Cardiac muscle cell (in vitro differentiated cells and primary cell): ENCODE results near the gene MEGF6. TPM values are rescaled to one million over a fixed set of nuclear protein-coding genes. Genes with fewer than 3 reads are reported as not detected.

Source experiments
- DNase-seq, 2 donors: peaks; one replicate each; pipeline versions ENCODE4 v3.0.0 to v3.0.0-alpha.2; 2010 to 2017; ENCODE audit warnings: low read depth in 1 of 2, low spot score in 1 of 2
- H3K27ac ChIP-seq: fragments of 200-600 bp; sonication (generic); 2 replicates; pipeline ENCODE4 v1.5.1; 2016
- H3K27me3 ChIP-seq: fragments of 200-600 bp; sonication (generic); 2 replicates; pipeline ENCODE4 v1.6.0; 2016; ENCODE audit warnings: control low read depth
- H3K36me3 ChIP-seq: fragments of 200-600 bp; sonication (generic); 2 replicates; pipeline ENCODE4 v1.5.1; 2016; ENCODE audit warnings: control low read depth
- H3K4me1 ChIP-seq: fragments of 200-600 bp; sonication (generic); 2 replicates; pipeline ENCODE4 v1.8.1; 2017; ENCODE audit warnings: low read depth, mild to moderate bottlenecking, mixed run types
- H3K4me3 ChIP-seq: fragments of 200-600 bp; sonication (generic); 2 replicates; pipeline ENCODE4 v1.5.1; 2016; ENCODE audit warnings: mild to moderate bottlenecking
- H3K9me3 ChIP-seq: fragments of 200-600 bp; sonication (generic); 2 replicates; pipeline ENCODE4 v1.5.1; 2017; ENCODE audit warnings: low read depth, mild to moderate bottlenecking, control low read depth
- polyA plus RNA-seq: library from polyadenylated mRNA; unstranded; fragments of >200 nt; fragmentation: Nextera tagmentation; extraction: Ambion mirVana; gene quantifications from 2 replicates; pipeline ENCODE4 v1.2.1, GENCODE V29; 2016
- total RNA-seq: library from RNA; depleted of rRNA; stranded (reverse); fragments of >200 nt; gene quantifications from 2 replicates; pipeline ENCODE4 v1.2.3, GENCODE V29; 2016
- TF ChIP-seq, protein P1 (sequence below): IDR thresholded peaks from 2 replicates; pipeline ENCODE4 v1.5.1; 2012; ENCODE audit warnings: low read depth, mild to moderate bottlenecking, low read length

Gene MEGF6
- total and polyA plus RNA-seq, 2 experiments from 2014 or later = 11.1 to 31.7 TPM

DNA sequence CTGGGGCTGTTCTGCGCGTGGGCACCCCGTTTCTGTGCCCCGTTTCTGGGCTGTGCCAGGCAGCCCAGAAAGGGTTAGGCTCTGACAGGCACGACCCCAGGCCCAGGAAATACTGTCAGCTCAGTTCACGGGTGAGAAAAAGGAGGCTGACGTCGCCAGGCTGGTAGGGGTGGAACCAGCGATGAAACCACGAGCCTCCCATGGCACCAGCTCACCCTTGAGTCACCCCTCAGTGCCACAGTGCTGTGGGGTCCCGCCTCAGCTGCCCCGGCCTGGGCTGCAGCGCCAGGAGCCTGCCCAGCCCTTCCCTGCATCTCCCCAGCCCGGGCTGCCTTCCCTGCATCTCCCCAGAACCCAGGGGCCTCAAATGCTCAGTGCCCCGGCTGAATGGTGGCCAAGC lies 11.5 kb downstream of the MEGF6 start:
- Histone ChIP-seq H3K36me3 (no peaks in the 10 kb centered on the region), H3K9me3 (no peaks in the 10 kb centered on the region), H3K4me3 (no peak overlapping the region), H3K4me1 (peaks cover 17% of the 10 kb centered on the region), H3K27ac (no peak overlapping the region), H3K27me3 (no peaks in the 10 kb centered on the region)
- TF ChIP-seq, protein P1, sequence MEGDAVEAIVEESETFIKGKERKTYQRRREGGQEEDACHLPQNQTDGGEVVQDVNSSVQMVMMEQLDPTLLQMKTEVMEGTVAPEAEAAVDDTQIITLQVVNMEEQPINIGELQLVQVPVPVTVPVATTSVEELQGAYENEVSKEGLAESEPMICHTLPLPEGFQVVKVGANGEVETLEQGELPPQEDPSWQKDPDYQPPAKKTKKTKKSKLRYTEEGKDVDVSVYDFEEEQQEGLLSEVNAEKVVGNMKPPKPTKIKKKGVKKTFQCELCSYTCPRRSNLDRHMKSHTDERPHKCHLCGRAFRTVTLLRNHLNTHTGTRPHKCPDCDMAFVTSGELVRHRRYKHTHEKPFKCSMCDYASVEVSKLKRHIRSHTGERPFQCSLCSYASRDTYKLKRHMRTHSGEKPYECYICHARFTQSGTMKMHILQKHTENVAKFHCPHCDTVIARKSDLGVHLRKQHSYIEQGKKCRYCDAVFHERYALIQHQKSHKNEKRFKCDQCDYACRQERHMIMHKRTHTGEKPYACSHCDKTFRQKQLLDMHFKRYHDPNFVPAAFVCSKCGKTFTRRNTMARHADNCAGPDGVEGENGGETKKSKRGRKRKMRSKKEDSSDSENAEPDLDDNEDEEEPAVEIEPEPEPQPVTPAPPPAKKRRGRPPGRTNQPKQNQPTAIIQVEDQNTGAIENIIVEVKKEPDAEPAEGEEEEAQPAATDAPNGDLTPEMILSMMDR = no peak
- DNase-seq = no peak

DNA sequence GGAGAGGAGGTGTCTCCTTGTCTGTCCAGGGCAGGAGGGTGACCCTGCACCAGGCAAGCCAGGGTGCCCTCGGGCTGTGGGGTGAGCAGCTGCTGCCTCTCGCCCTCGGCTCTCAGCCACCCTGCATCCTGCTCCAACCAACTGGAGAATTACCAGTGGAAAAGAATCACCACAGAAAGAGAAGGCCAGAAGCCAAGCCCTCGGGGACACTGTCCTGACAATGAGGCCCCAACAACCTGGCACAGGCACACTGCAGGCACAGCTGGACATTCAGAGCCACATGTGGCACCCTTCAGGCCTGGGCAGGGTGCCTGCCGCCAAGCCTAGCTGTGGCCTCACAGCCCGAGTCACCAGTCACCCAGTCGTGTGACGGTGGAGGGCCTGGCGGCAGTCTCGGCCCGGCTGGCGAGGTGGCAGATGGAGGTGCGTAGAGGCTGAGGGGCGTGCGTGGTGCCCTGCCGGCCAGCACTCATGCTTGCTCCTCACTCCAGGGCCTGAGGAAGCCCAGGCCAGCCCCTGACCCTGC lies 12.0 kb downstream of the MEGF6 start:
- TF ChIP-seq, protein P1 = no peak
- Histone ChIP-seq H3K4me3 (no peak overlapping the region), H3K36me3 (no peaks in the 10 kb centered on the region), H3K27ac (no peak overlapping the region), H3K27me3 (no peaks in the 10 kb centered on the region), H3K9me3 (no peaks in the 10 kb centered on the region), H3K4me1 (peaks cover 17% of the 10 kb centered on the region)
- DNase-seq = no peak

DNA sequence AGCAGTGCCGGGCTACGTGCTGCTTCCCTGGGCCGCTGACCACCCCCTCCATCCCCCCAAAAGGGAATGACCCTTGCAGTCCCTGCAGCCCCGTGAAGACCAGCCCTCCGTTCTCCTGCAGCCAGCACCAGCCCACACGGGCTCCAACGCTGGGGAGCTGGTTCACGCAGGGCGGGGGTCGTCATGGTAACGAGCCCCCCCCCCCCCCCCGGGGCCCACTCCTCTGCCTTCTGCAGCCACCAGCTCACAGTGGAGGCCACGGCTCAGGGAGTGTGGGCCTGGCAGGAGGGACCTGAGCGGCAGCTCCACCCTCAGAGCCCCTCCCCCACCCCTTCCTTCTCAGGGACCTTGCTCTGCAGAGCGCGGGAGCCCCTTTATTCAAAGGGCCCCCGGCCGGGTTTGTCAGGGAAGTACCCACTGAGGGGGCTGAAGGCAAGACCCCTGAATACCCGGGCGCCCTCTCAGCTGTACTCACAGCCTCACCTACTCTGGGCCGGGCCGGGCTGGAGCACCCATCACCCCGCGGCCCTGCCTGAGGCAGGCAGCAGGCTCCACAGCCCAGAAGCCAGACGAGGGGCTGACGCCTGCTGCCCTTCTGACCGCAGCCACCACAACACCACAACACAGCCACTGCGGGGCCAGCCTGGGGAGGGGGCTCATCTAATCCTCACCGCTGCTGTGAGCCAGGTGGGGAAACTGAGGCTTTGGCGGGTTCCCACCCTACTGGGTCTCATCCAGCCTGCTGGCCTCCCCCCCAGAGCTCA lies 12.6 kb downstream of the MEGF6 start:
- H3K9me3 ChIP-seq = no peaks in the 10 kb centered on the region
- H3K4me3 ChIP-seq = no peak overlapping the region
- peaks cover 17% of the 10 kb centered on the region for H3K4me1 ChIP-seq
- no peaks in the 10 kb centered on the region for H3K27me3 ChIP-seq
- TF ChIP-seq, protein P1 = no peak
- peak overlapping the region; percentile 50 for H3K27ac ChIP-seq
- no peaks in the 10 kb centered on the region for H3K36me3 ChIP-seq
- no peak for DNase-seq

DNA sequence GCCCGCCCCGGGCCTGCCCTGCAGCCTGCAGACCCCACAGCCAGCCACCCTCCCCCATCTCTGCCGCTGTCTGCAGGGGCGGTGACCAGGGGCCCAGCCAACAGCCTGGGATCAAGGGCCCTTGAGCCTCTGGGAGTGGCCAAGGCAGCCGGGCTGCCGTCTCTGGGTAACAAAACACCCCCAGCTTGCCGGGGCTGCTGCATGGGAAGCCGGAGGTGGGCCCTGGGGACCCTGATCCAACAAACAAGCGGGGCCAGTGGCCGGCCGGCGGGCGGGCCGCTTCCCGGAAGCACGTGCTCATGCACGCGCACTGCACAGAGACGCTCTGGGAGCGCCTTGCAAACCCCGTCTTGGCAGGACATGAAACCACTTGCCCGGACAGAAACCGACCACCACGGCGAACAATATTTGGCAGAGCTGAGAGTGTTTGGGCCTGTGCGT lies 13.2 kb downstream of the MEGF6 start:
- peak; percentile 38 to 69 for DNase-seq
- H3K27ac ChIP-seq = peak overlapping the region; percentile 50

DNA sequence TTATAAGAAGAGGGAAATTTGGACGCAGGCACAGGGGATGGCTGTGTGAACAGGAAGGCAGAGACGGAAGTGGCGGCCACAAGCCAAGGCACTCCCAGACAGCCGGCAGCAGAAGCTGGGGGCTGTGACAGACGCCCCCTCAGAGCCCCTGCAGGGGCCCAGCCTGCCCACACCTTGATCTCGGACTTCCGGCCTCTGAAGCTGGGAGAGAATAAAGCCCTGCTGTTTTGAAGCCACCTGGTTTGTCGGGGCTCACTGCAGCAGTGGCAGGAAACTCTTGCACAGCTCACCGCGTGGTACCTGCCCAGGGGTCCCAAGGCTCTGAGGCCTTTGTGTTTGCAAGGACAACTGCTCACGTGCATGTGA lies 13.7 kb downstream of the MEGF6 start:
- Histone ChIP-seq H3K27ac (peak overlapping the region; percentile 50), H3K4me3 (no peak overlapping the region), H3K4me1 (peaks cover 17% of the 10 kb centered on the region), H3K36me3 (no peaks in the 10 kb centered on the region), H3K27me3 (no peaks in the 10 kb centered on the region), H3K9me3 (no peaks in the 10 kb centered on the region)
- DNase-seq = no peak
- TF ChIP-seq, protein P1 = no peak

More for the DNA sequence above, 13.2 kb downstream of the MEGF6 start:
- H3K36me3 ChIP-seq = no peaks in the 10 kb centered on the region
- H3K4me3 ChIP-seq = no peak overlapping the region
- peaks cover 17% of the 10 kb centered on the region for H3K4me1 ChIP-seq
- no peaks in the 10 kb centered on the region for H3K9me3 ChIP-seq
- H3K27me3 ChIP-seq = no peaks in the 10 kb centered on the region
- TF ChIP-seq, protein P1 = no peak
